SK-MEL-5 (cell line): ENCODE measurements around the gene CLRN3. TPM values are rescaled to one million over a fixed set of nuclear protein-coding genes. Genes with fewer than 3 reads are reported as not detected.

ENCODE experiments used
- DNase-seq: peaks from one replicate; pipeline ENCODE4 v3.0.0-alpha.2; 2016; ENCODE audit warnings: low read depth, low spot score
- in situ Hi-C: cut with HindIII; loops from 2 replicates; pipeline ENCODE4 v1.10.0; 2016; ENCODE audit warnings: low sequenced_read_pairs, high pct_unique_total_duplicates, low pct_unique_long_range_greater_than_20kb
- total RNA-seq: library from RNA; depleted of rRNA; stranded (reverse); fragments of >200 nt; shearing (Covaris generic); gene quantifications from 2 replicates; pipeline ENCODE4 v1.2.3, GENCODE V29; 2014

The CLRN3 gene
- total RNA-seq, 1 experiment from 2014 or later: not detected

DNA sequence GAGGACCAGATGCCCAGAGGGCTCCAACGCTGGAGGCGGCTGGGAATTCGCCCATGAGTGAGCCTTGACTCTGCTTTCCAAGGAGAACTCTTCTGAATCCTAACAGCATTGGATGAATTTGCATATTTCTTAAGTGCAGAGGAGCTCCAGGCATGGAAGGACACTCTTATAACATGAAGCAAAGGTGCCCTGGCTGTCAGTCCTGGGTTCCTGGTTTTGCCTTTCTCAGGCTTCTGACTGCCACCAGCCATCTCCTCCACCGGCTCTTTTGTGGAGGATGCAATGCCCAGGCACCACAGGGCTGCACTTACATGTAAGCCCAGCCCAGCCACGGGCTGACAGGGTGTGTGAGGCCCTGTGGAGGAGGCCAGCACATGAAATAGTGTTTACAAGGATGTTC is 8.2 kb downstream of the CLRN3 start:
- in situ Hi-C loops: no loop called here
- DNase-seq: no peak

DNA sequence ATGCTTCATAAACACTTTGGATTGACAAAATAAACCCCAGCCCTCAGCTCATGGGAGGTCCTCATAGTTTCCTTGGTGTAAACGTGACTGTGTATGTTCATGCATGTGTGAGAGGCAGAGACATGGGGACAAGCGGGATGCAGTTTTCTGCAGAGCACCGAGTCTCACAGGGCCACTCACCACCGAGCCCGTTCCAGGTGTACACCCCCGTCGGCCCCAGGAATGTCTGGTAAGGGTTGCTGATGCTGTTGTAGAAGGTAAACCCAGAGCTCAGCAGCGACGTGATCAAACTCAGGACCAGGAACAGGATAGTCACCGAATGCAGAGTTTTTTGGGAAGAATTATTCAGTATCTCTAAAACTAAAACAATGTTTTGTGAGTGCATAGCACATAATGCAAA is 9.2 kb downstream of the CLRN3 start:
- in situ Hi-C loops: no loop called here
- no peak for DNase-seq

DNA sequence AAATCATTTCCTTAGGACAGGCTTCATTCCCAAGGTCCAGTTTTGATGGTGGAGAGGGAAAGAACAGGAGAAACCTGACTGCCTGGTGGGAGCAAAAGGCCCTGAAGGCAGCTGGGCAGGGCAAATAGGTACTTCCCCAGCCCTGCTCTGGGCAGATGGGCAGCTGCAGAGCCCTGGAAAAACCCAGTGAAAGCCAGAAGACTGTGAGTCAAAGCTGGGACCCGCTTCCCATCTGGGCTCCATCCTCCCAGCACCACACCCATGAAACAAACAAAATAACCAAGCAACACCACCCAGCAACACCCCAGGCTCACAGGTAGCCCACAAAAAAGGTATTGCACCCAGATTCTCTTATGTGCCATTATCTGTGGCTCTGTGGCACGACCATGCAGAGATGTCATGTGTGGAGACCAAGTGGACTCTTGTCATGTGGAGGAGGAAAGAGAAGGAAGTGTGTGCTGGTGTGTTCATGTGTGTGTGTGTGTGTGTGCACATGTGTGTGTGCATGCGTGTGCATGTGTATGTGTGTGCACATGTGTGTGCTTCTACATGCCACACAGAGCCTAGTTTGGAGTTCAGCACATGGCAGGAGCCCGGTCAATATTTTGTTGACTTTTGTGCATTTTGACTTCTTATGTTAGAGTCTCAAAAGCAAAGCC is 9.8 kb downstream of the CLRN3 start:
- in situ Hi-C loops: no loop called here

DNA sequence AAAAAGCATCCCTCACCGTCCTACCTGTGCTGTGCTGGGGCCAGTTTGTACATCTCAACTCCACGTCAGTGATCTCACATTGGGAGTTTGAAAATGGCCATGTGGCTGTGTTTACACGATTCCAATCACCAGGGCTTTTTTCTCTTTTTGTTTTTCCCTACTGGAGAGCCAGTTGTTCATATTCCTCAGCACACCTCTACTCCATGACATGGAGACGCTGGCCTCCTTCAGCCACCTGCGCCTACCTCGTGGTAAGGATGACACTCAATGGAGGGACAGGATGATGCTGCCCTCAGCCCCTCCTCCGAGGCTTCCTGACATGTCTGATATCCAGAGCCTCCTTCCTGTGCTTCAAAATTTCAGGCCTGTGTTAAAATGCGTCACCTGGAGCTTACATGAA is 10.3 kb downstream of the CLRN3 start:
- DNase-seq: no peak
- in situ Hi-C loops: no loop called here

More for the DNA sequence above, 9.8 kb downstream of the CLRN3 start:
- DNase-seq: no peak

GRCh38 chr10:127881262-127881661 is 11.5 kb downstream of the CLRN3 start:
- in situ Hi-C loops: no loop called here
- DNase-seq: no peak

- DNase-seq: no peak
- in situ Hi-C loops: no loop called here
These were observed 12.2 kb downstream of the CLRN3 start for GRCh38 chr10:127880557-127880956.

GRCh38 chr10:127878475-127879055 is 14.2 kb downstream of the CLRN3 start:
- in situ Hi-C loops: no loop called here

DNA sequence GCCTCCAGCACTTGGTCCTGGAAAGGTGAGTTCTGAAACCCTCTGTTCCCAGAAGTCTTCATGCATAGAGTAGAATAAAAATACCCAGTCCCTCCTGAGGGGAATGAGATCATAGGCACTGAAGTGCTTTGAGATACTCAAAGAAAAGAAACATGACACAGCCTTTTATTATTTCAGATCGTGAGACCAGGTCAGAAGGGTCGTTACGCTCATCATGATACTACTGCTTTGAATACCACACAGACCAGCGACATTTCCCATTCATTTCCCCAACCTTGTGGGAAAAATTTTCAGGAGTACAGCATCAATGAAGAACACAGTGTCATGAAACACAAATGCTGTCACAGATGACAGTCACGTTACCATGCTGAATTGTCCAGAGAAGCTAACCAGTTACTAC is 15.0 kb downstream of the CLRN3 start:
- in situ Hi-C loops: no loop called here
- no peak for DNase-seq

More at GRCh38 chr10:127878475-127879055, 14.2 kb downstream of the CLRN3 start:
- no peak for DNase-seq

GRCh38 chr10:127877116-127877515 is 15.6 kb downstream of the CLRN3 start:
- DNase-seq: no peak

GRCh38 chr10:127875916-127876315 is 16.8 kb downstream of the CLRN3 start:
- no peak for DNase-seq
- in situ Hi-C loops: no loop called here

More at GRCh38 chr10:127877116-127877515, 15.6 kb downstream of the CLRN3 start:
- in situ Hi-C loops: no loop called here

- in situ Hi-C loops: no loop called here
These were observed 17.3 kb downstream of the CLRN3 start for GRCh38 chr10:127875449-127875765.

DNA sequence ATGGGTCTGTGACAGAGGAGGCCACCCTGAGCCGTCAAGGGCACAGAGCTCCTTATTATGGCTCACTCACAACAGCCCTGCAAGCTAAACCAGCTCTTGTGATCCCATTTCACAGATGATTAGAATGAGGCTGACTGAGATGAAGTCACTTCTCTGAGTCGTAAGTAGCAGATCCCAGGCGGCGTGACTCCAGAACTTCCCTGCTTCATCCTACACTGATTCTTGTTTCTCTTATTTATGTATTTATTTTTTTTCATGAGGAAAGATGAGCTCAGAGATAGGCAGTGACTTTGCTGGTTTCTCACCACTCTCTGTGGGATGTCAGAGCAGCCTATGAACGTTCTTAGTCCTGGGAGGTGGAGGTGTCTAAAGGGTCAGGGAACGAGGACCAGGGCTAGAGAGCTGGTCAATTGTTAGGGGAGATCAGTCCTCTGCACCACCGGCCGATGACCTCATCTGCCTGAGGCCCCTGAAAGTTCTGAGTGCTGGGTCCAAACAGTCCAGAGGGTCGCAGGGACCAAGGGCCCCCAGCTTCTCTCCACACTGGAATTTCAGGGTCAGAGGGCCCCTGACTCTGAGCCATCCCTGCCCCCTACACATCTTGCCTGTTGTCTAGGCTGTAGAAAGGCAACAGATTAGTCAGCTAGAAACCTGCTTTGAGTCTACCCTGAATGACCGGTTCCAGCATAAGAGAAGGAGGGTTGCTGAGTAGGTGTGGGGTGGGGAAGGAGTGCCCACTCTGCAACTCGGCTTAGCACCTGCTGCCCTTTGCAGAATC is 17.9 kb downstream of the CLRN3 start:
- no peak for DNase-seq
- in situ Hi-C loops: no loop called here

More at GRCh38 chr10:127875449-127875765, 17.3 kb downstream of the CLRN3 start:
- DNase-seq: no peak

GRCh38 chr10:127873901-127874470 is 18.8 kb downstream of the CLRN3 start:
- in situ Hi-C loops: no loop called here
- no peak for DNase-seq

DNA sequence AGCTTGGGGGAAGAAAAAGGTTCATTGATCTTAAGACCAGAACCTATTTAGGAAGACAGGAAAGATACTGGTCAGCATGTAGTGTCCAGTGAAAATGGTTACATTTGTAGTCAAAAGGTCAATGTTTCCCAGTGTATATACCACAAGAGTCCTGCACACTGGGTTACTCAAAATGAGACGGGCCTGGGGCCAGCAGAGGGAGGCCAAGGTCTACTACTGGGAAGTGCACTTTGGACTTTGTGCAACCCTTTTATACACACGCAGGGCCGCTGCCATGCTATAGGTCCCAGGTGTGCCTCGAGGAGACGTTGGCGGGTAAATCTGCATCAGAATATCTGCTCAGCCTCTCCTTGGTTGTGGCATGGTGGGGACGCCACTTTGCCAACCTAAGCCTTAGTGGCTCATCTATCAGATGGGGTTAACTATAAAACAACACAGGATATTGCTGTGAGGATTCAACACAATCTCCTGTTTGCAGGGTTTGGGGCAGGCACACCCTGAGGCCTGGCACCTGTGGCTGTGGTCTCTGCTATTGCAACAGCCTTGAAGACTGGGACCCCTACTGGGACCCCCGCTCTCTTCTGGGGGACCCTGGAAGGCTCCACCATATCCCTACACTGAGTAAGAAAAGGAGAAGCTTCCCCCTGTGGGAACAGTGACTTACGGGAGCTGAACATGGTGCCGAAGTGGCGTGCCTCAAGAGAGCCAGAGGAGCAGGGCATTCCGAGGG is 19.7 kb downstream of the CLRN3 start:
- in situ Hi-C loops: no loop called here
- peak; percentile 27 for DNase-seq

DNA sequence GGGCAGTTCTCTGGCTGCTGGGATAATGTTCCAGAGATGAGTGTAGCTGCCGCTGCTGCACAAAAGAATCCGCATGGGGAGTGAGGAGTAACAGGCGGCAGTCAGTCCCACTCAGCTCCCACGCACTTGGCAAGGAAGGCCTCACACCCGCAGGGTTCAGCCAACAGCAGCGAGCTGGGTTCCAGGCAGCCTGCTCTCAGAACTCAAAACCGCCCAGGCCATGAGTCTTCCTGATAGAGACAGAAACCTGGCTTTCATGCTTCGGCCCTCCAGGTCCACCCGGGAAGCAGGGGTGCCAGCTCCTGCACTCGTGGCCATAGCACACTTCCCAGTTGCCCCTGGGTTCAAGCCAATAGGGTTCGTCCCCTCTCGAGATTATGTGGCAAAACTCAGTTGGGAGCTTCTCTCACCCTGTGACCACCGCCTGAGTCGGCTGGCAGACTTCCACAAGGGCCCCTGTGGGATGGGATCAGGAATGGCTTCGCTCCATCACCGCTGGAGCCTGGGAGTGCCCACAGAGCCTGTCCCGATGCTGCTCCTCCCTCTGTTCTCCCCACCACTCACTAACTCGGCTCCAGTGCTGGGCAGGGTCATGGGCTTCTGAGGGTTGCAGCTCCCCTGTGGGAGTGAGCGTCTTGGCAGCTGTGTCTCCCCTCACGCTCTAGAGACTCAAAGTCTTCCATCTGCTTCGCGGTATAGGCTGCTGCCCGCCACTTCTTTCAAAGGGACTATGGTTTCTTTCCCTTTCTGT is 20.6 kb downstream of the CLRN3 start:
- DNase-seq: no peak
- in situ Hi-C loops: no loop called here

- in situ Hi-C loops: no loop called here
- no peak for DNase-seq
These were observed 21.1 kb downstream of the CLRN3 start for GRCh38 chr10:127871631-127872010.

DNA sequence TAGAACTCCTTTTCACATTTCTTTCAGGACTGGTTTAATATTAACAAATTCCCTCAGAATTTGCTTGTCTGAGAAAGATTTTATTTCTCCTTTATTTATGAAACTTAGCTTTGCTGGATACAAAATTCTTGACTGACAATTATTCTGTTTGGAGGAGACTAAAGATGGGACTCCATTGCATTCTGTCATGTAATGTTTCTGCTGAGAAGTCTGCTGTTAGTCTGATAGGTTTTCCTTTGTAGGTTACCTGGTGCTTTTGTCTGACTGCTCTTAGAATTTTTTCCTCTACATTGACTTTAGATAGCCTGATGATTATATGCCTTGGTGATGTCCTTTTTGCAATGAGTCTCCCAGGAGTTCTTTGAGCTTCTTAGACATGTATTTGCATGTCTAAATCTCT is 23.4 kb downstream of the CLRN3 start:
- DNase-seq: no peak
- in situ Hi-C loops: no loop called here
